Transverse colon (tissue), 3 donors: Measurements from ENCODE around the gene BBS12.

Experiments
- EP300 ChIP-seq: sonication (generic); formaldehyde crosslinking; IDR thresholded peaks from one replicate; pipeline ENCODE4 v1.6.1; 2017; ENCODE audit warnings: antibody characterized with exemption, low read depth
- TF ChIP-seq, protein P1 (sequence below), 5 experiments: fragments of 200-600 bp in 3 of 5; fragments of 450-650 bp in 2 of 5; sonication (generic) in 3 of 5; IDR thresholded peaks; 1 replicate in 2 of 5; 2 replicates in 3 of 5; pipeline ENCODE4 v1.5.1; 2016 to 2017; ENCODE audit warnings: antibody characterized with exemption in 5 of 5, inconsistent platforms in 3 of 5, mild to moderate bottlenecking in 2 of 5, moderate library complexity in 1 of 5

DNA sequence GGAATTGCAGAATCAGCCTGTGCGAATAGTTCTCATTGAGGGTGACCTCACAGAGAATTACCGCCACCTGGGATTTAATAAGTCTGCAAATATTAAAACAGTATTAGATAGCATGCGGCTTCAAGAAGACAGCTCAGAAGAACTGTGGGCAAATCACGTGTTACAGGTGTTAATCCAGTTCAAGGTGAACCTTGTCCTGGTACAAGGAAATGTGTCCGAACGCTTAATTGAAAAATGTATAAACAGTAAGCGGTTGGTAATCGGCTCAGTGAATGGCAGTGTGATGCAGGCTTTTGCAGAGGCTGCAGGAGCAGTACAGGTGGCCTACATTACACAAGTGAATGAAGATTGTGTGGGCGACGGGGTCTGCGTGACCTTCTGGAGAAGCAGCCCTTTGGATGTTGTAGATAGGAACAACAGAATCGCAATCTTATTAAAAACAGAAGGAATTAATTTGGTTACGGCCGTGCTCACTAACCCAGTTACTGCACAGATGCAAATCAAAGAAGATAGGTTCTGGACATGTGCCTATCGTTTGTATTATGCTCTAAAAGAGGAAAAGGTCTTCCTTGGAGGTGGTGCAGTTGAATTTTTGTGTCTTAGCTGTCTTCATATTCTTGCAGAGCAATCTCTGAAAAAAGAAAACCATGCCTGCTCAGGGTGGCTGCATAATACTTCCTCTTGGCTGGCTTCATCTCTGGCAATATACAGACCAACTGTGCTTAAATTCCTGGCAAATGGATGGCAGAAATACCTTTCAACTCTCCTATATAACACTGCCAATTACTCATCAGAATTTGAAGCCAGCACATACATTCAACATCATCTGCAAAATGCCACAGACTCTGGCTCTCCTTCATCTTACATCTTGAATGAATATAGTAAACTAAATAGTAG lies 10.7 kb downstream of the BBS12 start:
- TF ChIP-seq EP300, result no peak
- TF ChIP-seq, protein P1, sequence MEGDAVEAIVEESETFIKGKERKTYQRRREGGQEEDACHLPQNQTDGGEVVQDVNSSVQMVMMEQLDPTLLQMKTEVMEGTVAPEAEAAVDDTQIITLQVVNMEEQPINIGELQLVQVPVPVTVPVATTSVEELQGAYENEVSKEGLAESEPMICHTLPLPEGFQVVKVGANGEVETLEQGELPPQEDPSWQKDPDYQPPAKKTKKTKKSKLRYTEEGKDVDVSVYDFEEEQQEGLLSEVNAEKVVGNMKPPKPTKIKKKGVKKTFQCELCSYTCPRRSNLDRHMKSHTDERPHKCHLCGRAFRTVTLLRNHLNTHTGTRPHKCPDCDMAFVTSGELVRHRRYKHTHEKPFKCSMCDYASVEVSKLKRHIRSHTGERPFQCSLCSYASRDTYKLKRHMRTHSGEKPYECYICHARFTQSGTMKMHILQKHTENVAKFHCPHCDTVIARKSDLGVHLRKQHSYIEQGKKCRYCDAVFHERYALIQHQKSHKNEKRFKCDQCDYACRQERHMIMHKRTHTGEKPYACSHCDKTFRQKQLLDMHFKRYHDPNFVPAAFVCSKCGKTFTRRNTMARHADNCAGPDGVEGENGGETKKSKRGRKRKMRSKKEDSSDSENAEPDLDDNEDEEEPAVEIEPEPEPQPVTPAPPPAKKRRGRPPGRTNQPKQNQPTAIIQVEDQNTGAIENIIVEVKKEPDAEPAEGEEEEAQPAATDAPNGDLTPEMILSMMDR (IDR thresholded peaks at IDR 0.05), result no peak
